AG08396 (cell line): Measurements from ENCODE around the gene TMEM139.
"Not testable (repeated sequence)": the region's sequence is repeated elsewhere in the genome, so short reads cannot be mapped to it uniquely, and the experiment has no call there.

Experiments used
- DNase-seq: peaks from one replicate; pipeline ENCODE4 v3.0.0; 2012; ENCODE audit warnings: low spot score, mixed read lengths

TMEM139 gene

DNA sequence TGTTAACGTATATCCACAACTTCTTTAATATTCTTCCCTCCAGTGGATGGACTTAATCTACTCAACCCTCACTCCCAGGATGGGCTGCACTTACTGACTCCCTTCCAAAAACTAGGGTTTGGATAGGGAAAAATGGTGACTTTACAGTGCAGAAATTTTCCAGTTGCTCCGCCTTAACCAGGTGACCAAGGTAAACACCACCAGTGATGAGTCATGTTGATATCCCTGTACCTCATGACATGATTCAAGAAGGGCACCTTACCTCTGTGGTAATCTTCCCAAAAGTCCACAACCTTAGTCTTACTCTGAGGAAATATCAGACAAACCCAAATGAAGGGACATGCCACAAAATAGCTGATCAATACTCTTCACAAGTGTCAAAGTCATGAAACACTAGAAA lies 25.0 kb upstream of the TMEM139 start:
- no peak for DNase-seq

DNA sequence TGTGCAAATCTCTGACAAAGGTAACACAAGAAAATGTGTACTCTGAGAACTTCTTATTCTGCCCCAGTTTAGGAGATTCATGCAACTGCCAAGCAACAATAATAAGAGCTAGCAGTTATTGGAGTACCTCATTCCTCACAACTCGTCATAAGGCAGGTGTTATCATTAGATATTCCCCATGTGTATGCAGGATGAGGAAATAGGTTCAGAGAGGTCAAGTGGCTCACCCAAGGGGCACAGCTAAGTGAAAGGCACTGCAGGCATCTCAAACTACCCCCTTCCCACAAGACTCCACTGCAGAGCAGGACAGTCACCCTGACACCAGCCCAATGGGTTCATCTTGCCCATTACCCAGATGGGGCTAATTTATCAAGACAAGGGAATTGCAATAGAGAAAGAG lies 22.9 kb upstream of the TMEM139 start:
- no peak for DNase-seq

DNA sequence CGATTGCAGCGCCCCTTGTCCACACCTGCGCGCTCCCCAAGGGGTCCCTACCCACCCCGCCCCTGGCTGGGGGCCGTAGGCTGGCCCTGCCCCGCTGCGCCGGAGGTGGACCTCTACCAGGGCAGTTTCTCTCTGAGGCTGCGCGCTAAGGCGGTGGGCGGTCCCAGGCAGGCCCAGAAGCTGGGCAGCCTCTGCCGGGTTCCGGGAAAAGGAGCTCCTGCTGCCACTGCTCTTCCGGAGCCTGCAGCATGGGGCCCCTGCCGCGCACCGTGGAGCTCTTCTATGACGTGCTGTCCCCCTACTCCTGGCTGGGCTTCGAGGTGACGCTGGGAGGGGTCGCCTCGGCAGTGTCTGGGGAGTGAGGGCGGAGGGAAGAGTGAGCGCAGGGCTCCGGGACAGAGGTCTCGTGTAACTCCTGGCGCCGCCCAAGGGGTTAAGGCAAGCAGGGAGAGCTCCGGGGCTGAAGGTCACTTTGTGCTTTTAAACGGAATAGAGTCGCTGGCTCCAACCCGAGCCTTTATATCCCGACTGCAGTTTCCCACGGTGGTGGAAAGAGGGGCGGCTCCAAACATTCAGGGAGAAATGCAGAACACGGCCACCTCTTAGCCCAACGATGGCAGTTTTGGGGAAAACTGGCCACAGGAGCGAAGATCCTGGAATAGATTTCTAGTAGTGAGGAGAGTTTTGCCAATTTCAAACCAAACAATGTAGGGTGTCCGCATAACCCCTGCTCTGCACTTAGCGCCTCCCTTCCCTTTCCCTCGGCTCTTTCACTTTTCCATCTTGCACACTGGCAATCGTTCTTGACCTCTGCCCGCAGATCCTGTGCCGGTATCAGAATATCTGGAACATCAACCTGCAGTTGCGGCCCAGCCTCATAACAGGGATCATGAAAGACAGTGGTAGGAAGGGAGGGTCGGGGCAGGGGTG lies 21.2 kb upstream of the TMEM139 start, which contains the start of gene GSTK1:
TSS of gene GSTK1 (plus strand) at position 176 of the 930 bp plus-strand sequence. CDS start at position 249, 73 bp downstream.
- DNase-seq = peak; percentile 87

DNA sequence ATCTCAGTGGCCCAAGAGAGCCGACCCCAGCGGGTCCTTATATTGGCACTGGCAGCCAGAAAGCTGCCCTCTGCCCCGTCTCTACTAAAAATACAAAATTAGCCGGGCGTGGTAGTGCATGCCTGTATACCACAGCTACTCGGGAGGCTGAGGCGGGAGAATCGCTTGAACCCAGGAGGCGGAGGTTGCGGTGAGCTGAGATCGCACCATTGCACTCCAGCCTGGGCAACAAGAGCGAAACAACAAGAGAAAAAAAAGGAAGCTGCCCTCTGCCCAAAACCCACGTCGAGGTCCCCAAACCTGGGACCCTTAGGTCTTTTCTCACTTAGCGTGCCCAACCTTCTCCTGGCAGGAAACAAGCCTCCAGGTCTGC lies 20.6 kb upstream of the TMEM139 start:
- not testable (repeated sequence) for DNase-seq

DNA sequence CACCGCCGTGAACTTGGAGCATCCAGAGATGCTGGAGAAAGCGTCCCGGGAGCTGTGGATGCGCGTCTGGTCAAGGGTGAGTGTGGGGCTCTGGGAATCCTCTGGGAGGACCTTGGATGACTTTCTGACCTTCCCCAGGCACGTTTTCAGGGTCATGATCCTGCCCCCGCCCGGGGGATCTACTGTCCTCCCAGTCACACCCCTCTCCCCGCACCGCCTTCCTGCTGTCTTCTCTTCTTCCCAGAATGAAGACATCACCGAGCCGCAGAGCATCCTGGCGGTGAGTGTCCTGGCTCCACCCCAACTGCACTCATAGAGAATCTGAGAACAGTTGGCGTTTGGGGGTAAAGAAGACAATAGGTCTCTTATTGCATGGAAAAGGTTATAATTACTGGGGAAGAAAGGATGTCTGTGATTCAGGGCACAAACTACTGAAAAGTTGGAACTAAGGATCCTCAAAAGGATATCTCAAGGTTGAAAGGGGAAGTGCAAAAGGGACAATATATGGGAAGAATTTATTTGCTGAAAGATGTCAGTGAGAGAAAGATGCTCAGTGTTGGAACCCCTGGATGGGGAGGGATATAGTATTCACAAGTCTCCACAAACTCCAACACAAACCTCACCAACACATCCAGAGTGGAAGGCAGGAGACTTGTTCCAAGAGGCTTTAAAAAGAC lies 19.6 kb upstream of the TMEM139 start:
- DNase-seq = no peak

DNA sequence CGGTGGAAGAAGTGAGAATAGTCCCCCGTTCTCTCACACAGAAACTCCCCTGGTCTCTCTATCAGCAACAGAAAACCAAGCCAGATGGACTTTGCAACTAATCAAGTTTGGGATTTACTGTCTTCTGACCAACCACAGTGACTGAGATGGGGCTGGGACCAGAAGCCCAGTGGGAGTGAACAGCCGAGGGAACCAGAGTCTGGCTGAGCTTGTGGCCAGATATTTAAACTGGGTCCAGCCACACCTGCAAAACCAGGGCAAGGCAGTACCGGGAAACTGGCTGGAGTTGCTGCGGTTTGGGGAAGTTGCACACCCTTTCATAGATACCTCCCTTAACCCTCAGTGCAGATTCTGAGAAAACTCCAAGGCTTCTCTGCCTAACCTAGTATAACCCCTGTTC lies 15.5 kb upstream of the TMEM139 start:
- DNase-seq = no peak

DNA sequence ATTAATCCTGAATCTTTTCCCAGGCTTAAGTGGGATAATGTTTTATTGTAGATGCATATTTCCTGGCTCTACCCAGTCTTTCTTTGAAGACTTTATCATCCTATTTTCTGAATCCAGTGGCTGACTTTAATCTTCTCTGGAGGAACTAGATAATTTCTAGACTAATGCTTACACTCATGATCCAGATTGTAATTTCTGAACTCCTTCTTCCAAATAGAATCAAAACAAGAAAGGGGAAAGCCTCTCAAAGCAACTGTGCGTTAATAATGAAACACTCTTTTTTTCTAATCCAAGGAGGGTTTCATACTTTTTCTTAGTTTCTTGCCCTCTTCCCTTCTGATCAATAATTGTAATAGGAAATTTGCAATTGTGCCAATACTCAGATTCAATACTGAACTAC lies 13.5 kb upstream of the TMEM139 start:
- DNase-seq = no peak

DNA sequence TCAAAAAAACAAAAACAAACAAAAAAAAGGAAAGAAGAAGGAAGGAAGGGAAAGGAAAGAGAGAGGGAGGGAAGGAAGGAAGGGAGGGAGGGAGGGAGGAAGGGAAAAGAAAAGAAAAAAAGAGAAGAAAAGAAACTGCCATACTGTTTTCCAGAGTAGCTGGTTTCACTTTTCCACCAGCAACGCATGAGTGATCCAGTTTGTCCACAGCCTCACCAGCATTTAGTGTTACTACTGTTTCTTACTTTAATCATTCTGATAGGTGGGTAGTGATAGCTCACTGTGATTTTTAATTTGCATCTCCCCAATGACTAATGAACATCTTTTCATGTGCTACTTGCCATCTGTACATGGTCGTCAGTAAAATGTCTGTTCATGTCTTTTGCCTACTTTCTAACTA lies 11.9 kb upstream of the TMEM139 start:
- no peak for DNase-seq

DNA sequence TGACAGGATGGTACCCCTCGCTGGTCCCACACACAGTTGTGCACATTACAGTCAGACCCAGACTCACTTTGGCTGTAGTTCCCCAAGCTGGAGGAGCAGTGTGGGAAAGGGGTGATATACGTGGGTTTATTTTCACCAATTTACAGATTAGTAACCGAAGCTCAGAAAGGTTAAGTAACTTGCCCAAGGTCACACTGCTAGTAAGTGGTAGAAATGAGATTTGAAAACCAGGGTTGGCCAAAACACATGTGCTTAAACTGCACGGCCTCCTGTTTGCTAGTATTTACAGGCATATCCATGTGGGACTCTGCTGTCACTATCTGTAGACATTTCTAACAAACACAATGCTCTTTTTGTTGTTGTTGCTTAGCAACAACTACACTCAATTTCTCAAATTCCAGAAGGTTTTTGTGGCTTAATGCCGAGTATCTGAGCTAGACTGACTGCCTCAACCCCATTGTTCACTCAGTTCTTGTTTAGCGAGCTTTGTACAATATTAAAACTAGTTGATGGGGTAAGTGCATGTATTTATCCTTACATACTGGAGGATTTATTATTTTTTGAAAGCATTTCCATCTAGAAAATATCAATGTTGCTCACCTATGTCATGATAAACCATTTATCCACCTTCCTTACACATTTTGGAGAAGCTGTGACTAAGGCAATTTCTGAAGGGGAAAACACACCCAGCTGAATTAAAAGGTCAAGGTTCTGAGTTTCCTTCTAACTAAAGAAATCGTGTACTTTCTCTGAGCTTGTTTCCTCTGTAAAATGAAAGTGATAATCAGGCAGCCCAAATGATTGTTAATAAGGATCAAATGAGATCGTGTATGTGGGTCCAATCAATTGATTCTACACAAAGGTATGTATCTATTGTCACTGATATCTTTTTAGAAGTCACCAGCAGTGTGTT lies 5.3 kb upstream of the TMEM139 start:
- DNase-seq = peak; percentile 61

DNA sequence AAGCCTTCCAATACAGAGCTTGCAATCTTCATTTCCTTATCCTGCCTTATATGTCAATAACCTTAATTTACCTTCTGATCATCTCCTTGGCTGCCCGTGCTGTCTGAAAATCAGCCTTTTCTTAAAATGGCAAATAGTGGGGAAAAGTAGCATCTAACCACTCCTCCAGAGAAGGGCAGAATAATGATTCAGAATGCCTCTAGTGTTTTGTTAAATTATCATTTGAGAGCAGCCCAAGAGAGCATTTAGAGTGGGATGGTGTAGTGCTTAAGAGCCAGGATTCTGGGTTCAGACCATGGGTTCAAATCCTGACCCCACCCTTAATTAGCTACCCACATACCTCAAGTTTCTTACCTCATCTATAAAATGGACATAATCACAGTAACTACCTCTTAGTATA lies 4.6 kb upstream of the TMEM139 start:
- DNase-seq = no peak

DNA sequence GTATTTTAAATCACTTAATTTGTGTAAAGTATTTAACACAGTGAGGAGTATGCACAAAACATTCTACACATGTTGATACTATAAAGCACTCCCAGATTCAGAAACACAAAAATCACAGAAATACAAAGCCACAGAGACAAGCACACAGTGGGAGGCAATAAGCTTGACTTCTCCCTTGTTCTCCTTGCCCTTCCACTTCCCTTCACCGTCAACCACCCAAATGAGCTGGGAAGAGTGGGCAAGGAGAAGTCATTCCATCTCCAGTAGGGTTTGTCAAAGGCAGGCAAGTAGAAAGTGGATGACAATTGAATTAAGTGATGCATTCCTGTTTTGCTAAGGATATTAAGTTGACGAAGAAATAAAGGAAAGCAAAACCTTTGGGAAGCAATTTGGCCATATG lies 4.2 kb upstream of the TMEM139 start:
- no peak for DNase-seq

DNA sequence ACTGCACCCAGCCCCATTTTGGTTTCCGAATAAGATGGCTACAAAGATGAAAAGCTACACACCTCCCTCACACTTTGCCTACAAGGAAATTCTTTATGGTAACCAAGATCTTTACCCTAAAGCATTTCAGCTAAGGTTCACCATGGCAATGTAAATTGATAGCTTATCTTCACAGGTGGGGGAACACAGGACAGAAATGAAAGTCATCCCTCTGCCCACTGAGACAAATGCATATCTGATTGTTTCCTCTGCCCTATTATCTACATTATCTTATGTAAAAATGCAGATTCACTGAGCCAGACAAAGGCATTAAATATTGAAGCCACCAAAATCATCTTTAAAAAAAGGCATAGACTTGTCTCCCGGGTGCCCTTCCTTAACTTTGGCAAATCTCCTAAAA lies 3.2 kb upstream of the TMEM139 start:
- DNase-seq = no peak

DNA sequence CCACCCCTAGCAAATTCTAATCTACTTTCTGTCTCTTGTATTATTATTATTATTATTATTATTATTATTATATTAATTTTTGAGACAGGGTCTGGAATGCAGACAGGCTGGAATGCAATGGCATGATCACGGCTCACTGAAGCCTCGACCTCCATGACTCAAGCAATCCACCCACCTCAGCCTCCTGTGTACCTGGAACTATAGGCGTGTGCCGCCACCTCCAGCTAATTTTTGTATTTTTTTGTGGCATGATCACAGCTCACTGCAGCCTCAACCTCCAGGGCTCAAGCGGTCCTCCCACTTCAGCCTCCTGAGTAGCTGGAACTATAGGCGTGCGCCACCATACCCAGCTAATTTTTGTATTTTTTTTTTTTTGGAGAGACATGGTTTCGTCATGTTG lies 2.6 kb upstream of the TMEM139 start:
- DNase-seq = no peak

DNA sequence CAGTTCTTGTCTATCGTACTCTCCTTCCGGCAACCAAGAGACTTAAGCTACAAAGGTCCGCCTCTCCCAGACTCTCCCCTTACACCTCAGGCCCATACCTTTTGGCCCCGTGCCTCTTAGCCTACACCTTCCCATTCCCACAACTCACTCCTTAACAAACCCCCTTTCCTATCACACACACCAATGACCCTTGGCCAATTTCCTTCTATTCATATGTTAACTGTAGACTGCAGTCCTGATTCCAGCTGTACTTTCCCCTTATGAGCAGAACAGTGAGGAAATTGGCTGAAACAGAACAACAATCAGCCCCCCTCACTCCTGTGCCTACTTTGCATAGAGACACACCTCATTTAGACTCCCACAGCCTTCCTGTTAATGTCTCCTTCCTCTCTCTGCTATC lies 1.4 kb upstream of the TMEM139 start:
- DNase-seq = no peak

DNA sequence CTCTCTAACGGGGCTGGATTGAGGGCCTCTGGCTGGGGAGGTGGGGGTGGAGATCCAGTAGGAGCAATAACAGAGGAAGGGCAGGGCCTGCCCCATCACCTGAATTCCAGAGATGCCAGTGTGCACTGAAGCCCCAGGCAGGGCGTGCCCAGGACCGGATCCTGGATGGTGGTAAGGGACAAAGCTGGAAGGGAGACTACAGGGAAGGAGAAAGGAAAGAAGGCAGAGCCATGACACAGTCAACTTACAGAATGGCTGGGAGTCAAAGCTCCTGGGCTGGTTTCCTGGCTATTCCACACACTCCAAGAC lies 666 bp downstream of the TMEM139 start:
- DNase-seq = no peak

DNA sequence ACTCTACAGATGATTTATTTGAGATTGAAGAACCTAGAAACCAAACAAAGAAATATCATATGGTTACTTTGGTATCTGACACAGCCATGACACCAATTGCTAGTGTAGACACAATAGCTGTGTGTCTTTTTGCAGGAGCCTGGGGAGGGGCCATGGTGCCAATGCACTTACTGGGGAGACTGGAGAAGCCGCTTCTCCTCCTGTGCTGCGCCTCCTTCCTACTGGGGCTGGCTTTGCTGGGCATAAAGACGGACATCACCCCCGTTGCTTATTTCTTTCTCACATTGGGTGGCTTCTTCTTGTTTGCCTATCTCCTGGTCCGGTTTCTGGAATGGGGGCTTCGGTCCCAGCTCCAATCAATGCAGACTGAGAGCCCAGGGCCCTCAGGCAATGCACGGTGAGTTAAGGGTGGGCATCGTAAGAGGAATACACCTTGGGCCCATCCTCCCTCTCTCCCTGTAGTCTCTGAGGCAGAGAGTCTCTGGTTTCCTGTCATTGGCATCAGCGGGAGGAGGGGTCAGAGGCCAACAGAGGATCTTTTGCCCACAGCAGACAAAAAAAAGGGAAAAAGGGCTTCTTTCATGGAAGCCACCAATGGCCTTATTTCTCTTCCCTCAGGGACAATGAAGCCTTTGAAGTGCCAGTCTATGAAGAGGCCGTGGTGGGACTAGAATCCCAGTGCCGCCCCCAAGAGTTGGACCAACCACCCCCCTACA lies 1.2 kb downstream of the TMEM139 start:
- no peak for DNase-seq

DNA sequence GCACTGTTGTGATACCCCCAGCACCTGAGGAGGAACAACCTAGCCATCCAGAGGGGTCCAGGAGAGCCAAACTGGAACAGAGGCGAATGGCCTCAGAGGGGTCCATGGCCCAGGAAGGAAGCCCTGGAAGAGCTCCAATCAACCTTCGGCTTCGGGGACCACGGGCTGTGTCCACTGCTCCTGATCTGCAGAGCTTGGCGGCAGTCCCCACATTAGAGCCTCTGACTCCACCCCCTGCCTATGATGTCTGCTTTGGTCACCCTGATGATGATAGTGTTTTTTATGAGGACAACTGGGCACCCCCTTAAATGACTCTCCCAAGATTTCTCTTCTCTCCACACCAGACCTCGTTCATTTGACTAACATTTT lies 1.7 kb downstream of the TMEM139 start:
- no peak for DNase-seq

DNA sequence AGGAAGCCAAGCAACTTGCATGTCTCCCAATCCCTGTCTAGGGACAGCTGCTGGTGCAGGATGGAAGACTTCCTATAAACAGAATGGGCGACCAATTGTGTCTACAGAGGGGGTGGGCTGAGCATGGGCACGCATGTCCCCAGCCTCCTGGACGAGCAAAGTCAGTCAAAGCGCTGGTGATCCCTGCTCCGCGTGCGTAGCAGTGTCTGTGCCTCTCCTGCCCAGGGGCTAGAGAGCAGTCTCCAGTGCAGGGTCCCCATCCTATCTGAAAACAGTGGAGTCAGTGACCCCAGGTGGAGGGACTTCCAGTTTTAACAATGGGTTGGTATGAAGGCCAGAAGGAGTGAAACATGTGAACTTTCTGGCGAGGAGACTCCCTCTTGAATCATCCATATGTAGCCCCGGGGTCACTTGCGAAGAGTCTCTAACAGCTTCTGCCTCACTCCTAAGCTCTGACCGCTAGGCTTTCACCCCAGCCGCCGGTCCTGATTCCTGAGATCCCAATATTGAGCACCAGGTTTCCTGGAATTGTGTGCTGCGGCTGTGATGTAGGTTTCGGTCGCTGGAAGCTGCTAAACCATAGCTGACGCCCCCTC lies 2.7 kb downstream of the TMEM139 start:
- no peak for DNase-seq

DNA sequence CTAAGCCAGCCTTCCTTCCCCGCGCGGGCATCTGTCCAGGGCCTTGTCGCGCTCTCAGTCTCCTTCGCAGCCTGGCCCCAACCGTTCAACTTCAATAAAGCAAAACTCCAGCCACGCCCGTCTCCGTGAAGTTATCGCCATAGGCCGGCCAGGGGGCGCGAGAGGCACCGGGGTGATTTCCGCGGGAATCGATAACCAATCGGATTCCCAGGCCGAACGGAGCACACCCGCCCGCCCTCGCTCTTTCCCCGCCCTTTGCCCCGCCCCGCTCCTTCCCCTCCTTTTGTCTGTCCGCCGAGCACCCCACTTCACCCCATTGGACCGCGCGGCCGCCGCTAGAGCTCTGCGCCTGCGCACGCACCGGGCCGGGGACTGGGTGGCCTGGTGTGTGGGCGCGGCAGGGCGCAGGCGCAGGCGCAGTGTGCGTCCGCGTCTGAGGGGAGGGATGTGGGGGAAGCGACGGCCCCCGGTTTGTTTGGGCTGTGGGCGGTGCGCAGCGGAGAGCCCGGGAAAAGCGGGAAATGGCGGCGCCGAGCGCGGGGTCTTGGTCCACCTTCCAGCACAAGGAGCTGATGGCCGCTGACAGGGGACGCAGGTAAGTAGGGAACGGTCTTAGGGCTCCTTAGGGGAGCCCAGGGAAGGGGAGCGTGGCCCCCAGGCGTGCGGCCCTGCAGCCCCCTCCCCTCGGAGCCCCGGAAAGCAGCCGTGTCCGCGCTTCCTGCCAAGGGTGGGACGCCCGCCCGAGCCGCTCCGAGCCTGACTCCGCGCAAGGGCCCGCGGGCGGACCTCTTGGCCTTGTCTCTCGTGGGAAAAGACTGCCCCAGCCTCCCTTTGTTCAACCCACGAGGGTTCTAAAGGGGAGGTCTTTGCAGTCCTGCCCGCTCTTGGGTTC lies 3.4 kb downstream of the TMEM139 start, which contains the start of gene CASP2:
TSS of gene CASP2 (plus strand) at position 417 of the 892 bp plus-strand sequence. CDS start at position 522, 105 bp downstream.
- DNase-seq = peak; percentile 100

DNA sequence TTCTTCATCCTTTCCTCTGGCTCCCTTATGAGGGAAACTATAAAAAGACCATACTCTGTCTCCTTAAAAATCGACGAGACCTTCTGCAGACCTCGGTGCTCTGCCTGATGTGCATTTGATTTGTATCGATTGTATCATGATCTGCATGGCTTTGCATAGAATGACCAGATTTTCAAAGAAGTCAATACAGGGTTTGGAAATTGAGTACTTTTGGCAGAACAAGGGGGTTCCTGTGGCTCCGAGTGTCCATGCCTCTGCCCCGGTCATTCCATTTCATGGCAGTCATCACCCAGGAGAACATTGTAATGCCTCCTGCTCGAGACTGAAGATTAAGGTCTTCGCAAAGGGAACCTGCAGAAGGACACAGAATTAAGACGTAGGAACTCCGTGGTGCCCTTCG lies 4.1 kb downstream of the TMEM139 start:
- DNase-seq = peak; percentile 47
